ENCODE measurements around the gene FBXL3. TPM values are rescaled to one million over a fixed set of nuclear protein-coding genes. Genes with fewer than 3 reads are reported as not detected.

The FBXL3 gene
- total RNA-seq, 1 donor from 2014 or later: 25.0 TPM

- no peaks in the 10 kb centered on the region for H3K27me3 ChIP-seq (ENCODE audit: low read depth)
- TF ChIP-seq CTCF (IDR thresholded peaks at IDR 0.05; ENCODE audit: borderline replicate concordance): no peak
- H3K4me3 ChIP-seq: no peak overlapping the region
- no peaks in the 10 kb centered on the region for H3K36me3 ChIP-seq
- no peaks in the 10 kb centered on the region for H3K4me1 ChIP-seq
- peaks cover 30% of the 10 kb centered on the region for H3K9me3 ChIP-seq (replicated peaks)
- H3K27ac ChIP-seq (replicated peaks): no peak overlapping the region
- DNase-seq: no peak
- intact Hi-C loops (cut with micrococcal nuclease): no loop called here
Measured at GRCh38 chr13:76958841-76959432, 68.0 kb downstream of the FBXL3 start.

GRCh38 chr13:76955661-76956060, 71.3 kb downstream of the FBXL3 start:
- Histone ChIP-seq H3K36me3 (no peaks in the 10 kb centered on the region), H3K4me3 (no peak overlapping the region), H3K9me3 (replicated peaks) (peaks cover 18% of the 10 kb centered on the region), H3K27me3 (ENCODE audit: low read depth) (peaks cover 23% of the 10 kb centered on the region), H3K27ac (replicated peaks) (no peak overlapping the region), H3K4me1 (no peaks in the 10 kb centered on the region)
- DNase-seq: no peak
- intact Hi-C loops (cut with micrococcal nuclease): no loop called here
- no peak for TF ChIP-seq CTCF (IDR thresholded peaks at IDR 0.05; ENCODE audit: borderline replicate concordance)

Other genes starting within 250 kb of the FBXL3 start
- gene KCTD12, start 140.8 kb downstream of the FBXL3 start, total RNA-seq: 37.2 TPM
- gene ACOD1, start 78.6 kb downstream of the FBXL3 start, total RNA-seq: not detected
- 15.0 TPM for gene CLN5, start 35.1 kb downstream of the FBXL3 start, total RNA-seq